Transverse colon (tissue), 4 donors: ENCODE data around the gene CST9. TPM values are rescaled to one million over a fixed set of nuclear protein-coding genes. Genes with fewer than 3 reads are reported as not detected.

Source experiments
- DNase-seq: peaks from one replicate; pipeline ENCODE4 v3.0.0-alpha.2; 2019
- H3K27ac ChIP-seq, 4 donors: fragments of 200-600 bp; sonication (generic); 2 replicates each; pipeline ENCODE4 v1.5.1; 2016 to 2018; ENCODE audit warnings: inconsistent platforms in 4 of 4
- H3K27me3 ChIP-seq: fragments of 200-600 bp; sonication (generic); 2 replicates; pipeline ENCODE4 v1.5.1; 2017; ENCODE audit warnings: inconsistent platforms
- H3K36me3 ChIP-seq, 4 donors: fragments of 200-600 bp; sonication (generic); 2 replicates each; pipeline ENCODE4 v1.5.1; 2017 to 2019; ENCODE audit warnings: inconsistent platforms in 4 of 4
- H3K4me1 ChIP-seq, 4 donors: fragments of 200-600 bp; sonication (generic); 2 replicates each; pipeline ENCODE4 v1.5.1; 2017 to 2020; ENCODE audit warnings: inconsistent platforms in 4 of 4
- H3K4me3 ChIP-seq, 4 donors: fragments of 200-600 bp; sonication (generic); 1 replicate in 1 of 4; 2 replicates in 3 of 4; pipeline versions ENCODE4 v1.5.1 to v1.6.1; 2017 to 2019; ENCODE audit warnings: inconsistent platforms in 4 of 4
- H3K9me3 ChIP-seq, 2 donors: fragments of 200-600 bp; sonication (generic); 2 replicates each; pipeline ENCODE4 v1.5.1; 2017 to 2019; ENCODE audit warnings: inconsistent platforms in 2 of 2
- CTCF ChIP-seq, 5 experiments: fragments of 200-600 bp in 3 of 5; fragments of 450-650 bp in 2 of 5; sonication (generic) in 3 of 5; IDR thresholded peaks; 1 replicate in 2 of 5; 2 replicates in 3 of 5; pipeline ENCODE4 v1.5.1; 2016 to 2017; ENCODE audit warnings: antibody characterized with exemption in 5 of 5, inconsistent platforms in 3 of 5, mild to moderate bottlenecking in 2 of 5, moderate library complexity in 1 of 5
- EP300 ChIP-seq: sonication (generic); formaldehyde crosslinking; IDR thresholded peaks from one replicate; pipeline ENCODE4 v1.6.1; 2017; ENCODE audit warnings: antibody characterized with exemption, low read depth
- POLR2A ChIP-seq: fragments of 450-650 bp; IDR thresholded peaks from one replicate; pipeline ENCODE4 v1.6.1; 2016; ENCODE audit warnings: antibody characterized with exemption, mild to moderate bottlenecking, moderate library complexity
- POLR2AphosphoS5 ChIP-seq, 3 donors: sonication (generic); formaldehyde crosslinking; IDR thresholded peaks; one replicate each; pipeline ENCODE4 v1.6.1; 2016; ENCODE audit warnings: antibody characterized with exemption in 3 of 3
- WGBS, 2 donors: methylation state at CpG; one replicate each; pipeline ENCODE4 v1.1.5; 2018; ENCODE audit warnings: low coverage in 1 of 2; 5-methylcytosine and 5-hydroxymethylcytosine counted together
- in situ Hi-C, 4 donors: fragments of 200-750 bp; cut with MboI; loops; one replicate each; pipeline versions ENCODE4 v1.15.0 to v1.15.1; 2017; ENCODE audit warnings: low sequenced_read_pairs in 3 of 4, low pct_ligation_motif_present in 1 of 4, low pct_unique_long_range_greater_than_20kb in 1 of 4
- intact Hi-C: fragments of 100-400 bp; cut with DNase I; formaldehyde crosslinking; loops from one replicate; pipeline ENCODE4 v1.15.1; 2023; ENCODE audit warnings: low total_unique reads
- total RNA-seq, 4 donors: library from RNA; depleted of rRNA; stranded (reverse); fragments of >200 nt; gene quantifications; one replicate each; pipeline ENCODE4 v1.1.0, GENCODE V29; 2016

CST9 gene
- total RNA-seq, 4 donors from 2014 or later: not detected

GRCh38 chr20:23634044-23634801 lies 28.5 kb upstream of the CST9 start:
- no peak for TF ChIP-seq POLR2AphosphoS5 (IDR thresholded peaks at IDR 0.05)
- TF ChIP-seq CTCF (IDR thresholded peaks at IDR 0.05): no peak
- no peak for TF ChIP-seq EP300
- no peak for TF ChIP-seq POLR2A
- Histone ChIP-seq H3K9me3 (no peaks in the 10 kb centered on the region), H3K4me3 (no peak overlapping the region), H3K27ac (no peak overlapping the region), H3K36me3 (peaks cover 0 to 8% (median 3%) of the 10 kb centered on the region in 4 donors), H3K4me1 (peaks cover 5 to 38% (median 21%) of the 10 kb centered on the region in 4 donors), H3K27me3 (no peaks in the 10 kb centered on the region)
- in situ Hi-C loops (no loop called here), intact Hi-C loops (loop anchor here (10.0 kb wide), 1 partner anchor 279 kb away; the partner anchor contains the start of gene NXT1)
- 72% methylated on average over 7 of the region's 8 CpGs; no CpG with 5 or more reads in 1 of the 2 donors for WGBS, 2 donors
- DNase-seq: no peak

GRCh38 chr20:23632711-23633573 lies 27.2 kb upstream of the CST9 start:
- TF ChIP-seq CTCF (IDR thresholded peaks at IDR 0.05) (no peak), POLR2AphosphoS5 (IDR thresholded peaks at IDR 0.05) (no peak), POLR2A (no peak), EP300 (no peak)
- in situ Hi-C loops (no loop called here), intact Hi-C loops (loop anchor here (10.0 kb wide), 1 partner anchor 278 kb away; the partner anchor contains the start of gene NXT1)
- no peaks in the 10 kb centered on the region for H3K27me3 ChIP-seq
- H3K36me3 ChIP-seq: peaks cover 0 to 8% (median 3%) of the 10 kb centered on the region in 4 donors
- H3K27ac ChIP-seq: no peak overlapping the region
- H3K4me3 ChIP-seq: no peak overlapping the region
- 60 to 87% methylated on average over 4 to 7 of the region's 8 CpGs for WGBS, 2 donors
- no peaks in the 10 kb centered on the region for H3K9me3 ChIP-seq
- H3K4me1 ChIP-seq: peaks cover 5 to 40% (median 25%) of the 10 kb centered on the region in 4 donors
- no peak for DNase-seq

GRCh38 chr20:23631981-23632710 lies 26.4 kb upstream of the CST9 start:
- no peak overlapping the region for H3K4me3 ChIP-seq
- intact Hi-C loops: loop anchor here (10.0 kb wide), 1 partner anchor 277 kb away; the partner anchor contains the start of gene NXT1
- no peak overlapping the region for H3K27ac ChIP-seq
- 69 to 83% methylated on average over 9 to 12 of the region's 12 CpGs for WGBS, 2 donors
- H3K36me3 ChIP-seq: peaks cover 0 to 8% (median 3%) of the 10 kb centered on the region in 4 donors
- DNase-seq: no peak
- no peak for TF ChIP-seq POLR2A
- TF ChIP-seq POLR2AphosphoS5 (IDR thresholded peaks at IDR 0.05): no peak
- TF ChIP-seq EP300: no peak
- no peak for TF ChIP-seq CTCF (IDR thresholded peaks at IDR 0.05)
- H3K4me1 ChIP-seq: peaks cover 5 to 40% (median 25%) of the 10 kb centered on the region in 4 donors
- no peaks in the 10 kb centered on the region for H3K27me3 ChIP-seq
- in situ Hi-C loops: no loop called here
- no peaks in the 10 kb centered on the region for H3K9me3 ChIP-seq
